HG02610 (cell line): ENCODE results near the gene MGLL.

Source experiments
- ATAC-seq: cut with Tn5 transposase; IDR thresholded peaks from one replicate; pipeline ENCODE4 v1.9.1; 2021; ENCODE audit warnings: mild to moderate bottlenecking, moderate library complexity; ENCODE audit not compliant: unreplicated experiment

The MGLL gene

GRCh38 chr3:127743351-127744252, 78.7 kb downstream of the MGLL start:
- ATAC-seq: no peak

- ATAC-seq: no peak
These were observed 79.7 kb downstream of the MGLL start for GRCh38 chr3:127742580-127742979.

- no peak for ATAC-seq
These were observed 80.6 kb downstream of the MGLL start for GRCh38 chr3:127741690-127742089.

- no peak for ATAC-seq
These were observed 81.1 kb downstream of the MGLL start for GRCh38 chr3:127741246-127741645.

- ATAC-seq: no peak
These were observed 82.0 kb downstream of the MGLL start for GRCh38 chr3:127740136-127740915.

GRCh38 chr3:127739347-127740135, 82.8 kb downstream of the MGLL start:
- no peak for ATAC-seq

GRCh38 chr3:127738192-127738840, 84.0 kb downstream of the MGLL start:
- no peak for ATAC-seq

GRCh38 chr3:127736801-127737539, 85.3 kb downstream of the MGLL start:
- ATAC-seq: no peak

GRCh38 chr3:127735767-127736693, 86.3 kb downstream of the MGLL start:
- ATAC-seq: peak; percentile 81

- ATAC-seq: no peak
These were observed 87.4 kb downstream of the MGLL start for GRCh38 chr3:127734754-127735473.

GRCh38 chr3:127734181-127734720, 88.1 kb downstream of the MGLL start:
- ATAC-seq: no peak

- ATAC-seq: no peak
These were observed 88.5 kb downstream of the MGLL start for GRCh38 chr3:127733781-127734180.

GRCh38 chr3:127732879-127733350, 89.4 kb downstream of the MGLL start:
- no peak for ATAC-seq

GRCh38 chr3:127732303-127732702, 90.0 kb downstream of the MGLL start:
- no peak for ATAC-seq

GRCh38 chr3:127731546-127732289, 90.6 kb downstream of the MGLL start:
- ATAC-seq: no peak

GRCh38 chr3:127730666-127731295, 91.5 kb downstream of the MGLL start:
- no peak for ATAC-seq

GRCh38 chr3:127730171-127730570, 92.1 kb downstream of the MGLL start:
- no peak for ATAC-seq
